HEK293 (cell line): Measurements from ENCODE around the gene ADM2.

Experiments
- ZNF175 ChIP-seq: fragments of 450-650 bp; formaldehyde crosslinking; IDR thresholded peaks from 2 replicates; pipeline ENCODE4 v1.5.1; 2016; ENCODE audit warnings: missing biosample characterization, missing genetic modification characterization
- ZNF302 ChIP-seq: fragments of 450-650 bp; formaldehyde crosslinking; IDR thresholded peaks from 2 replicates; pipeline ENCODE4 v1.5.1; 2016; ENCODE audit warnings: missing biosample characterization, missing genetic modification characterization, low read depth
- TF ChIP-seq, protein P1 (sequence below): fragments of 450-650 bp; formaldehyde crosslinking; IDR thresholded peaks from 2 replicates; pipeline ENCODE4 v1.5.1; 2016; ENCODE audit warnings: missing biosample characterization, missing genetic modification characterization
- TF ChIP-seq, protein P2 (sequence below): fragments of 450-650 bp; formaldehyde crosslinking; optimal IDR thresholded peaks from 2 replicates; pipeline ENCODE3; 2016; ENCODE audit warnings: missing biosample characterization, mild to moderate bottlenecking, missing genetic modification characterization

DNA sequence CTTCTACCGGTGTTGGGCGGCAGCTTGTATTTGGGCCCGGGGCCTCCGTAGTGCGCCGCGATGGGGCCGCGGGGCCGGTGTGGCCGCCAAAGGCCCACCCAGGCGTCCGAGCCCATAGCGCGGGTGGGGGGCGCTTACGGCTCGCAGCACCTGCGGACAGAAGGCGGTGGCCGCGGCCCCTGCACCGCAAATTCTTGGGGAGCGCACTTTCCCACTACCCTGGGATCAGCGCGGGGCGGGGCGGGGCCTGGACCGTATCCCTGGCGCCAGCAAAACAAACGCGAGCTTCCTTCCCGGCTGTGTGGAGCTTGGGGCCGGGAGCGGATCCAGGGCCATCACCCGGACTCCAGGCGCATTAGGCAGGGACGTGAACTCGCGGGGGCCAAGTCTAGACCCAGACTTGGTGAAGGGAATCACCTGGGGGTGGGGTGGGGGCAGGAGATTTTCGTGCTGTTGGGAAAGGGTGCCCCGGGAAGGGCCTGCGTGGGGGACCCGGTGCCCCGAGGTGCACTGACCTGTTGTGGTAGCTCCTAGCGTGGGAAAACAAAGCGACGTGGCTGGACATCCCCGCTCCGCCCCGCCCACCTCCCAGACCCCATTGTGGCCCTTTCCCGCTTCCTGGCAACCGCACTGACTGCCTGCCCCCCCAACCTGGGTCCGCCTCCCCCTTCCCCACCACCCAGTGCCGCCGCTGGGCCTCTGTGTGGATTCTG lies 50.8 kb downstream of the ADM2 start:
- TF ChIP-seq, protein P1, sequence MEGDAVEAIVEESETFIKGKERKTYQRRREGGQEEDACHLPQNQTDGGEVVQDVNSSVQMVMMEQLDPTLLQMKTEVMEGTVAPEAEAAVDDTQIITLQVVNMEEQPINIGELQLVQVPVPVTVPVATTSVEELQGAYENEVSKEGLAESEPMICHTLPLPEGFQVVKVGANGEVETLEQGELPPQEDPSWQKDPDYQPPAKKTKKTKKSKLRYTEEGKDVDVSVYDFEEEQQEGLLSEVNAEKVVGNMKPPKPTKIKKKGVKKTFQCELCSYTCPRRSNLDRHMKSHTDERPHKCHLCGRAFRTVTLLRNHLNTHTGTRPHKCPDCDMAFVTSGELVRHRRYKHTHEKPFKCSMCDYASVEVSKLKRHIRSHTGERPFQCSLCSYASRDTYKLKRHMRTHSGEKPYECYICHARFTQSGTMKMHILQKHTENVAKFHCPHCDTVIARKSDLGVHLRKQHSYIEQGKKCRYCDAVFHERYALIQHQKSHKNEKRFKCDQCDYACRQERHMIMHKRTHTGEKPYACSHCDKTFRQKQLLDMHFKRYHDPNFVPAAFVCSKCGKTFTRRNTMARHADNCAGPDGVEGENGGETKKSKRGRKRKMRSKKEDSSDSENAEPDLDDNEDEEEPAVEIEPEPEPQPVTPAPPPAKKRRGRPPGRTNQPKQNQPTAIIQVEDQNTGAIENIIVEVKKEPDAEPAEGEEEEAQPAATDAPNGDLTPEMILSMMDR (tag by site-specific recombination), result no peak
- no peak for TF ChIP-seq ZNF302
- TF ChIP-seq, protein P2, sequence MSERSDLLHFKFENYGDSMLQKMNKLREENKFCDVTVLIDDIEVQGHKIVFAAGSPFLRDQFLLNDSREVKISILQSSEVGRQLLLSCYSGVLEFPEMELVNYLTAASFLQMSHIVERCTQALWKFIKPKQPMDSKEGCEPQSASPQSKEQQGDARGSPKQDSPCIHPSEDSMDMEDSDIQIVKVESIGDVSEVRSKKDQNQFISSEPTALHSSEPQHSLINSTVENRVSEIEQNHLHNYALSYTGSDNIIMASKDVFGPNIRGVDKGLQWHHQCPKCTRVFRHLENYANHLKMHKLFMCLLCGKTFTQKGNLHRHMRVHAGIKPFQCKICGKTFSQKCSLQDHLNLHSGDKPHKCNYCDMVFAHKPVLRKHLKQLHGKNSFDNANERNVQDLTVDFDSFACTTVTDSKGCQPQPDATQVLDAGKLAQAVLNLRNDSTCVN (tag by site-specific recombination), result no peak
- no peak for TF ChIP-seq ZNF175 (tag by site-specific recombination)
